GM18909 (cell line): ENCODE results near the gene OR8J1.
"Not testable (repeated sequence)": the region's sequence is repeated elsewhere in the genome, so short reads cannot be mapped to it uniquely, and the experiment has no call there.

Source experiments
- ATAC-seq: cut with Tn5 transposase; IDR thresholded peaks from one replicate; pipeline ENCODE4 v1.9.1; 2021; ENCODE audit warnings: mild to moderate bottlenecking; ENCODE audit not compliant: unreplicated experiment, poor library complexity

OR8J1 gene

GRCh38 chr11:56353991-56354390, at the start of gene OR8J1:
Gene OR8J1, plus strand, starts transcription at chr11:56354291. Its CDS starts 5,956 bp downstream, at chr11:56360247.
- ATAC-seq = no peak

DNA sequence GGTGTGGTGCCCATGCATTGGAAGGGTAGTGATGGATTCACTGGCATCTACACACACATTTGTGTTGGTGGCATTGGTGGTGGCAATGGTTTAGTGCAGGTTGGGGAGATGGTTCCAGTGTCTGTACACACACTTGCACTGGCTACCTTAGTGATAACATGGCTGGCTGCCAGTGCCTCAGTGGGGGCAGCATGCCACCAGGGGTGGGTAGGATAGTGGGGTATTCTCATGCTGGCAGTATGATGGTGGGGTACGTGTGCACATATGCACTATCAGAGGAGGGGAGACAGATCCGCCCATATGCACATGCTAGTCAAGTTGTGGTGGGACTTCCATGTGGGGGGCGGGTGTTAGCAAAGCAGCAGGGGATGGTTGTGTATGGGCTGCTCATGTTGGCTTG, 46.3 kb upstream of the OR8J1 start:
- no peak for ATAC-seq

DNA sequence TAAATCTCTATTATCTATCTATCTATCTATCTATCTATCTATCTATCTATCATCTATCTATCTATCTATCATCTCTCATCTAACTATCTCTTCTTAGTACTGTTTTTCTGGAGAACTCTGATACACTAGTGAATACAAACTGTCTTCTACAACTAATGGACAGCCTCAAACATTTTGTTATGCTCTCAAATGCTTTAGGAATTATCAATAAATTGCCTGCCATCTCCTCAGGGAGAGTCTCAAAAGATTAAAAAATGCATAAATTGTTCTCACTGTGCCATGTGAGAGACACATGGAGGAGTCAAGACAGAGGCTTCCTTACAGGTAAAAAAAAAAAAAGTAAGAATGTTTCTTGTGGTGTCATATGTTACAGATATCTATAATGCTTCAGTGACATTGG, 39.2 kb upstream of the OR8J1 start, which contains the start of gene OR8K3:
OR8K3 (plus strand) TSS at position 301 of the 400 bp plus-strand sequence. CDS start 3,163 bp downstream, outside the sequence.
- ATAC-seq = no peak

DNA sequence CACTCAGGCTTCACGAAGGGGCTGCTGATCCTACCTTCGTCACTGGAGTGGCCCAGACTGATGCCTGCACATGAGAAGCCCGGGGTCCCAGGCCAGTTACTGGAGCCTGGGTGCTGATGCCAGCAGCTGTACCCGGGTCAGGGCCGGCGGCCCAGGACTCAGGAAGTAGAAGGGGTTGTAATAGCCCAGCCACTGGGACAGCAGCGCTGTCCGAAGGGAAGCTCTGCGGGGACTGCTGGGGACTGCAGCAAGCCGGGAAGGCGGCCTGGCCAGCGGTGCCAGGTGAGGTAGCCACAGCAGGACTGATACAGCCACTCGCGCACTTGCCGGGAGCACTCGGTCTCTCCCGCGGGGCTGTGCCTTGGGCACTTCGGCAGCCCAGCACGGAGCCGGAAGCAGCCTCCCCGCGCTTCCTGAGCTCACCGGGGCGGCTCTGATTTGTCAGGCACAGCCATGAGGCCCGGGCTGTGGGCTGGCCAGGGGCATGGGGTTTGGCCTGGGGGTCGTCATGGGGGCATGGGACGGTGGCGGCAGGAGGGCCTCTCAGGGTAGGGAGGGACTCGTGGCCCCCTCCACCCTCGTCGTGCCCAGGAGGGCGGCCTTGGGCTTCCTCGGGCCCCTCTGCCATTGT, 22.1 kb upstream of the OR8J1 start:
- ATAC-seq = no peak

DNA sequence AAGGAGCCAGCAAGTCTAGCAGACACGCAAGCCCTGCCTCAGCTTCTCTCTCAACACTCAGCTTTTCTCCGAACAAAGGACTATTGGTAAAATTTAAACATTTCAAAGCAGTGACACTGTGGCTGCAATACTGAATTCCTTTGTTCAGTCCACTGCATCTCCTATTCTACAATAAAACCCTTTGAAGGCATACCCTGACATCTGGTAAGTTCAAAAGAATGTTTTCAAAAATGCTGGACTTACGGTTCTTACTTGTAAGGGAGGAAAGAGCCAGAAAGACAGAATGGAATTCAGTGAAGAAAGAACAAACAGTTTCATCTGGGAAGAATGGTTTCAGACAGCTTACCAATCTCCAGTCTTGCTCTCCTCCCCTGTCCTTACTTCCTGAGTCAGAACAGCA, 20.9 kb upstream of the OR8J1 start:
- ATAC-seq = no peak

- no peak for ATAC-seq
Measured at GRCh38 chr11:56340289-56340688, 13.8 kb upstream of the OR8J1 start.

- ATAC-seq = no peak
Measured at GRCh38 chr11:56345739-56346138, 8.4 kb upstream of the OR8J1 start, which contains the start of gene OR8K1. Gene OR8K1, plus strand, starts transcription at chr11:56346039. Its CDS starts 0 bp downstream, at chr11:56346039.

GRCh38 chr11:56375324-56375723, 21.2 kb downstream of the OR8J1 start, which contains the start of gene OR8U1:
Gene OR8U1, plus strand, starts transcription at chr11:56375624. Its CDS starts 0 bp downstream, at chr11:56375624.
- no peak for ATAC-seq

DNA sequence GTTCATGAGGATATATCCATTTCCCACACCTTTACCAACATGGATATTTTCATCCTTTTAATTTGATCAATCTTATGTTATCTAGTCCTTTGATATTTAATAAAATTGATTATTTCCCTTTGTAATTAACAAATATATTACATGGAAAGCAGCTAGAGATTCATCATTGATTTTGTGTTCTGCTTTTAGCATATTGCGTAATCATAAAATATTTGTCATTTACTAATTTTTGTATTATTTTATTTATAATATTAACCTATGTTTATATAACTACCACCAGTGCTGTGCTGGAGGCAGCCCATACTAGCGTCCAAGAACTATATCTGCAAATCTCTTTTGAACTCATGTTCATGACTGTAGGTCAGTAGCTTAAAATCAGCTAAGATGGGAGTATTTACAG, 26.0 kb downstream of the OR8J1 start:
- no peak for ATAC-seq

DNA sequence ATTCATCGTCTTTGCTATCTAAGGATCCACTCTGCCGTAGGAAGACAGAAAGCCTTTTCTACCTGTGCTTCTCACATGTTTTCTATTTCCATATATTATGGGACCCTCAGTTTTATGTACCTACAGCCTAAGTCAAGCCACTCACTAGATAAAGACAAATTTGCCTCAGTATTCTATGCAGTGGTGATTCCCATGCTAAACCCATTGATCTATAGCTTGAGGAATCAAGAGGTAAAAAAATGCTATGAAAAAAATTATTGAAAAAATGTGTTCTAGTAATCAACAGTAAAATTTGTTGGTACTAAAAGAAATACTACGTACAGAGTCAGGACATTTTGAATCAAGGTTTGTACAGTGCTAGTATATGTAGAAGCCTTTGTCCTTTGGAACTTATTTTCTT, 40.3 kb downstream of the OR8J1 start:
- ATAC-seq = no peak

- no peak for ATAC-seq
Measured at GRCh38 chr11:56396047-56396446, 42.0 kb downstream of the OR8J1 start.

GRCh38 chr11:56401858-56402461, 47.9 kb downstream of the OR8J1 start:
- ATAC-seq = not testable (repeated sequence)

- no peak for ATAC-seq
Measured at GRCh38 chr11:56404393-56404792, 50.3 kb downstream of the OR8J1 start.

DNA sequence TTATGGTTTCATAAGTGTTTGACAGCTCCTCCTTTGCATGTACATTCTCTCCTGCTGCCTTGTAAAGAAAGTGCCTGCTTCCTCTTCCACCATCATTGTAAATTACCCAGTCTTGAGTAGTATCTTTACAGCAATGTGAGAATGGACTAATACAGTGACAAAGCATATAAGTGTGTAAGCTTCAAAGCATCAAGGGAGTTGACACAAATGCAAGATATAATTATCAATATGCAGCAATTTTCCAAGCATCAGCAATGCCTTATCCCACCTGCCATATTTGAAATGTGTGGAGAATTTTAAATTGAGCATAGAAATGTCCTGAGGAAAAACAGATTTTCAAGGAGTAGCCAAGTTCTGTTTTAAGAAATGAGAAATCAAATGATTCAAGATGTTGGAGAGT, 56.7 kb downstream of the OR8J1 start:
- no peak for ATAC-seq
